ENCODE measurements around the gene MYO1H.

- TF ChIP-seq FOSL2 (CRISPR knock-in tag; IDR thresholded peaks at IDR 0.05) (no peak), CTCF (CRISPR knock-in tag; IDR thresholded peaks at IDR 0.05) (peak; percentile 63), ZNF274 (CRISPR knock-in tag; IDR thresholded peaks at IDR 0.05) (no peak), POLR2A (IDR thresholded peaks at IDR 0.05; ENCODE audit: insufficient read depth in 1 of 2, low read depth in 2 of 2, low read length in 2 of 2) (no peak), RERE (CRISPR knock-in tag; IDR thresholded peaks at IDR 0.05; ENCODE audit: low read depth) (no peak), NR1H2 (CRISPR knock-in tag; IDR thresholded peaks at IDR 0.05; ENCODE audit: borderline replicate concordance, low read depth) (no peak), ZMAT3 (CRISPR knock-in tag; conservative IDR thresholded peaks at IDR 0.05) (no peak), ZNF367 (CRISPR knock-in tag; IDR thresholded peaks at IDR 0.05; ENCODE audit: borderline replicate concordance) (no peak), REXO4 (CRISPR knock-in tag; IDR thresholded peaks at IDR 0.05; ENCODE audit: borderline replicate concordance) (no peak), ZC3H13 (CRISPR knock-in tag; IDR thresholded peaks at IDR 0.05) (no peak), PCBP2 (optimal IDR thresholded peaks at IDR 0.05; ENCODE audit: low read depth, low read length, poor library complexity, severe bottlenecking) (no peak)
Measured at GRCh38 chr12:109385339-109386058, 37.8 kb downstream of the MYO1H start.

Measured in HepG2 (cell line).